Right lobe of liver (tissue), 6 donors: ENCODE measurements around the gene ZNF774. TPM values are rescaled to one million over a fixed set of nuclear protein-coding genes. Genes with fewer than 3 reads are reported as not detected.

Experiments
- ATAC-seq, 4 donors: fragments of 200-7000 bp; cut with Tn5 transposase; one replicate each; pipeline ENCODE4 v1.9.1; 2020; ENCODE audit warnings: mild to moderate bottlenecking in 4 of 4, moderate library complexity in 4 of 4
- DNase-seq, 3 donors: peaks; one replicate each; pipeline ENCODE4 v3.0.0-alpha.2; 2020
- H3K27ac ChIP-seq, 3 donors: fragments of 200-600 bp; one replicate each; pipeline ENCODE4 v1.8.0; 2022
- H3K27me3 ChIP-seq, 2 donors: fragments of 200-600 bp; one replicate each; pipeline ENCODE4 v1.8.0; 2022
- H3K36me3 ChIP-seq, 4 donors: fragments of 200-600 bp; sonication (generic) in 1 of 4; one replicate each; pipeline versions ENCODE4 v1.5.1 to v1.8.0; 2017 to 2022; ENCODE audit warnings: control low read depth in 1 of 4
- H3K4me1 ChIP-seq, 4 donors: fragments of 200-600 bp; sonication (generic) in 1 of 4; one replicate each; pipeline versions ENCODE4 v1.5.1 to v1.8.0; 2017 to 2022; ENCODE audit warnings: control low read depth in 1 of 4
- H3K4me3 ChIP-seq, 3 donors: fragments of 200-600 bp; one replicate each; pipeline ENCODE4 v1.8.0; 2022
- H3K9me3 ChIP-seq, 4 donors: fragments of 200-600 bp; sonication (generic) in 1 of 4; one replicate each; pipeline versions ENCODE4 v1.5.1 to v1.8.0; 2017 to 2022; ENCODE audit warnings: control low read depth in 1 of 4
- POLR2A ChIP-seq: fragments of 450-650 bp; IDR thresholded peaks from one replicate; pipeline ENCODE4 v1.6.1; 2017; ENCODE audit warnings: antibody characterized with exemption, mild to moderate bottlenecking
- WGBS: methylation state at CpG from one replicate; pipeline ENCODE4 v1.1.6; 2018; ENCODE audit warnings: low coverage, low lambda C conversion rate; ENCODE audit not compliant: insufficient coverage; ENCODE audit errors: missing lambda C conversion rate; 5-methylcytosine and 5-hydroxymethylcytosine counted together
- intact Hi-C, 2 donors: fragments of 100-400 bp; cut with DNase I; formaldehyde crosslinking; loops; one replicate each; pipeline versions ENCODE4 v1.11.2 to v1.14.1; 2022
- total RNA-seq, 6 experiments: library from RNA; depleted of rRNA in 2 of 6; stranded (reverse); fragments of >200 nt in 2 of 6; fragmentation: NEBNext Ultra II Directional in 3 of 6; extraction: Animal tissue kit (Norgen Biotek cat#: 25700) in 3 of 6; gene quantifications; one replicate each; pipeline versions ENCODE4 v1.1.0 to v1.2.4, GENCODE V29; 2016 to 2023
- TF ChIP-seq, protein P1 (sequence below), 4 donors: fragments of 200-600 bp in 3 of 4; fragments of 450-650 bp in 1 of 4; IDR thresholded peaks; one replicate each; pipeline versions ENCODE4 v1.5.1 to v1.8.0; 2016 to 2022; ENCODE audit warnings: antibody characterized with exemption in 4 of 4, mild to moderate bottlenecking in 2 of 4
- donor health status: DM: no; HTN: yes; CAD: no.
- donor health status: DM: no; HTN: no; CAD: no.
- donor health status: DM: no; HTN: no; CAD: no.
- donor health status: DM: no; HTN: yes; CAD: no.
- donor health status: DM: no; HTN: yes; CAD: no.

The ZNF774 gene
- total RNA-seq, 6 experiments from 2014 or later = 1.2 to 2.5 (median 1.7) TPM

DNA sequence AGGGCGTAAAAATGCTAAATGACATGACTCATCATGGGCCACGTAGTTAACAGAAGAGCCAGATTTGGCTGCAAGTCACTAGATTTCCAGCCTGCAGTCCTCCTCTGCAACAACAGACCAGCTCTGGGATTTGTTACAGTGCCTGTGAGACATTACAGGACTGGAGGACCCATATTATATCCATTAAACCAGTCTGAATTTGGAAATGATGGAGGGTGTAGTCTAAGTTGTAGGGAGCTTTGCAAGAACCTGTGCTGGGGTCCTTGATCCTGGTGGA is 10.8 kb downstream of the ZNF774 start:
- Histone ChIP-seq H3K27ac (no peak overlapping the region), H3K27me3 (no peaks in the 10 kb centered on the region), H3K4me1 (no peaks in the 10 kb centered on the region), H3K4me3 (no peak overlapping the region), H3K36me3 (peaks cover 0 to 4% (median 0%) of the 10 kb centered on the region in 4 donors), H3K9me3 (no peaks in the 10 kb centered on the region)
- TF ChIP-seq, protein P1, sequence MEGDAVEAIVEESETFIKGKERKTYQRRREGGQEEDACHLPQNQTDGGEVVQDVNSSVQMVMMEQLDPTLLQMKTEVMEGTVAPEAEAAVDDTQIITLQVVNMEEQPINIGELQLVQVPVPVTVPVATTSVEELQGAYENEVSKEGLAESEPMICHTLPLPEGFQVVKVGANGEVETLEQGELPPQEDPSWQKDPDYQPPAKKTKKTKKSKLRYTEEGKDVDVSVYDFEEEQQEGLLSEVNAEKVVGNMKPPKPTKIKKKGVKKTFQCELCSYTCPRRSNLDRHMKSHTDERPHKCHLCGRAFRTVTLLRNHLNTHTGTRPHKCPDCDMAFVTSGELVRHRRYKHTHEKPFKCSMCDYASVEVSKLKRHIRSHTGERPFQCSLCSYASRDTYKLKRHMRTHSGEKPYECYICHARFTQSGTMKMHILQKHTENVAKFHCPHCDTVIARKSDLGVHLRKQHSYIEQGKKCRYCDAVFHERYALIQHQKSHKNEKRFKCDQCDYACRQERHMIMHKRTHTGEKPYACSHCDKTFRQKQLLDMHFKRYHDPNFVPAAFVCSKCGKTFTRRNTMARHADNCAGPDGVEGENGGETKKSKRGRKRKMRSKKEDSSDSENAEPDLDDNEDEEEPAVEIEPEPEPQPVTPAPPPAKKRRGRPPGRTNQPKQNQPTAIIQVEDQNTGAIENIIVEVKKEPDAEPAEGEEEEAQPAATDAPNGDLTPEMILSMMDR (IDR thresholded peaks at IDR 0.05) = no peak
- TF ChIP-seq POLR2A = no peak
- 68% methylated on average over 2 of the region's 2 CpGs for WGBS
- DNase-seq (no peak), ATAC-seq (peak in 1 of 4 donors; percentile 13)
- intact Hi-C loops = no loop called here

DNA sequence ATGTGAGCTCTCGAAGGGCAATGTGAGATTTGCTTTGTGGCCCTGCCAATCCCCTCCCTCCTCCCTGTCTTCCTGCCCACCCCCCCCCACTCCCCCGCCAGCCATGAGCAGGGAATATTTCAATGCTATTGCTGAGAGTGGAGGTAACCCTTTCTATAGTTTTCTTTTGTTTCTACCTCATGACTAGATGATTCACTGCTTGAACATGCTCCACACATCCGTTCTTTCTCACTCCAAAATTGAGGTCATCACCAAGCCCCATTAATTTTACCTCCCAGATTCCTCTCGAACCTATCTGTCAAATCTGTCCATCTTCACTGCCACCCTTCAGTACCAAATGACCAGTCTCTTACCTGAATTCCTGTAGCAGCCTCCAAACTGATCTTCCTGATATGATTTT is 12.2 kb downstream of the ZNF774 start:
- no peaks in the 10 kb centered on the region for H3K4me1 ChIP-seq
- no peak overlapping the region for H3K4me3 ChIP-seq
- no peaks in the 10 kb centered on the region for H3K9me3 ChIP-seq
- TF ChIP-seq POLR2A = no peak
- TF ChIP-seq, protein P1 (IDR thresholded peaks at IDR 0.05) = no peak
- H3K36me3 ChIP-seq = peaks cover 0 to 4% (median 0%) of the 10 kb centered on the region in 4 donors
- H3K27ac ChIP-seq = no peak overlapping the region
- 78% methylated on average over 2 of the region's 4 CpGs for WGBS
- H3K27me3 ChIP-seq = no peaks in the 10 kb centered on the region
- intact Hi-C loops = no loop called here
- ATAC-seq (no peak), DNase-seq (no peak)

DNA sequence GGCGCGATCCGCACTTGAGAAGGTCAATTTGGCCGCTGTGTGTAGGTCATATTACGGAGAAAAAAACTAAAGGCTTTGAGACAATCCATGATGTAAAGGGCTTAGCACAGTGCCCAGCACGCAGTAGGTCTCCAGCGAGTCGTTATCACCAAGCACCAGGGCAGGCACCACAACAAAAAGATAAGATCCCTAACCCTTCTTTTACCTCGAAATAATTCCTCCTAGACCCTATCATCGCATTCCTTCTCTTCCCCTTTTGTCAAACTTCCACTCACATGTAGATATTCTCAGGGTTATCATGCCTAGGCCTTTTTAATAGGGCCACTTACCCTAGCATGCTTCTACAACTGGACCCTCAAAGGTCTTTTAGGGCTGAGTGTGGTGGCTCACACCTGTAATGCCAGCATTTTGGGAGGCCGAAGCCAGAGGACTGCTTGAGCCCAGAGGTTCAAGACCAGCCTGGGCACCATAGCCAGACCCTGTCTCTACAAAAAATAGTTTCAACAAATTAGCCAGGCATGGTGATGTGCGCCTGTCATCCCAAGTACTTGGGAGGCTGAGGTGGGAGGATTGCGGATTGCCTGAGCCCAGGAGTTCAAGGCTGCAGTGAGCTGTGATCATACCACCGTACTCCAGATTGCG is 13.5 kb downstream of the ZNF774 start:
- H3K27me3 ChIP-seq = no peaks in the 10 kb centered on the region

DNA sequence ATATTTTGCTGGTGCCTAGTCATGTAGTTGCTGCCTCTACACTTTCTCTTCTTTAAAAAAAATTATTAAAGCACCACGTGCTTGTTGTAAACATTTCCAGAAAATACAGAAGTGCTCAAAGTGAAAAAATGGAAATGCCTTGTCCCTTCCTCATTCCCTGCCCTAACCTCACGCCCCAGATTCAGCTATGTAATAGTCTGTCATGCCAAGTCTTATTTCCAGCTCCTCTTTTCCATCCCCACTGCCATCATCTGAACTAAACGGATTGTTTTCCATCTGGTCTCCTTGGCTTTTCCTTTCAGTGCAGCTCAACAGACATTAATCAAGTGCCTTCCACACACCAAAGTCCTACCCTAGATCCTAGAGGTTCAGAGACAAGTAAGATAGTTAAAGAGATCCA is 15.5 kb downstream of the ZNF774 start:
- WGBS = 45% methylated on average over 3 of the region's 3 CpGs
- H3K4me1 ChIP-seq = no peaks in the 10 kb centered on the region
- no peaks in the 10 kb centered on the region for H3K36me3 ChIP-seq
- TF ChIP-seq POLR2A = no peak
- TF ChIP-seq, protein P1 (IDR thresholded peaks at IDR 0.05) = no peak
- H3K9me3 ChIP-seq = no peaks in the 10 kb centered on the region
- no peak overlapping the region for H3K4me3 ChIP-seq
- DNase-seq = no peak
- no peak overlapping the region for H3K27ac ChIP-seq
- H3K27me3 ChIP-seq = no peaks in the 10 kb centered on the region
- intact Hi-C loops = no loop called here
- ATAC-seq = peak in 3 of 4 donors; percentile 33 to 71 (median 56)

More for the DNA sequence above, 13.5 kb downstream of the ZNF774 start:
- DNase-seq (no peak), ATAC-seq (no peak)
- no peak for TF ChIP-seq POLR2A
- TF ChIP-seq, protein P1 (IDR thresholded peaks at IDR 0.05) = no peak
- 86% methylated on average over 13 of the region's 15 CpGs for WGBS
- Histone ChIP-seq H3K4me3 (no peak overlapping the region), H3K9me3 (no peaks in the 10 kb centered on the region), H3K4me1 (no peaks in the 10 kb centered on the region), H3K27ac (no peak overlapping the region), H3K36me3 (no peaks in the 10 kb centered on the region)
- intact Hi-C loops = no loop called here

DNA sequence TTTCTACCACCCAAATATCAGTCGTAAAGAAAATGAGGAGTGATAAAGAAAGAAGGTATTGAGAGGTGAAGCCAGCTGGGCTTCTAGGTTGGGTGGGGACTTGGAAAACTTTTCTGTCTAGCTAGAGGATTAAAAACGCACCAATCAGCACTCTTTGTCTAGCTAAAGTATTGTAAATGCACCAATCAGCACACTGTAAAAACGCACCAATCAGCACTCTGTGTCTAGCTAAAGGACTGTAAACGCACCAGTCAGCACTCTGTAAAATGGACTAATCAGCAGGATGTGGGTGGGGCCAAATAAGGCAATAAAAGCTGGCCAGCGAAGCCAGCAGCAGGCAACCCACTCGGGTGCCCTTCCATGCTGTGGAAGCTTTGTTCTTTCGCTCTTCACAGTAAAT is 23.0 kb downstream of the ZNF774 start:
- DNase-seq = no peak
- Histone ChIP-seq H3K4me3 (no peak overlapping the region), H3K27me3 (no peaks in the 10 kb centered on the region), H3K9me3 (no peaks in the 10 kb centered on the region), H3K4me1 (no peaks in the 10 kb centered on the region), H3K36me3 (no peaks in the 10 kb centered on the region), H3K27ac (no peak overlapping the region)
- no peak for TF ChIP-seq POLR2A
- TF ChIP-seq, protein P1 (IDR thresholded peaks at IDR 0.05) = no peak
- no peak for ATAC-seq
- WGBS = 89% methylated on average over 7 of the region's 7 CpGs
- intact Hi-C loops = no loop called here
